ENCODE results near the gene RRBP1.

The RRBP1 gene

GRCh38 chr20:17613328-17614175 lies 68.5 kb downstream of the RRBP1 start:
- H3K79me2 ChIP-seq (ENCODE audit: low read length): no peaks in the 10 kb centered on the region
- peaks cover 10% of the 10 kb centered on the region for H3K36me3 ChIP-seq (replicated peaks; ENCODE audit: low read depth, low read length)
- TF ChIP-seq, protein P1, sequence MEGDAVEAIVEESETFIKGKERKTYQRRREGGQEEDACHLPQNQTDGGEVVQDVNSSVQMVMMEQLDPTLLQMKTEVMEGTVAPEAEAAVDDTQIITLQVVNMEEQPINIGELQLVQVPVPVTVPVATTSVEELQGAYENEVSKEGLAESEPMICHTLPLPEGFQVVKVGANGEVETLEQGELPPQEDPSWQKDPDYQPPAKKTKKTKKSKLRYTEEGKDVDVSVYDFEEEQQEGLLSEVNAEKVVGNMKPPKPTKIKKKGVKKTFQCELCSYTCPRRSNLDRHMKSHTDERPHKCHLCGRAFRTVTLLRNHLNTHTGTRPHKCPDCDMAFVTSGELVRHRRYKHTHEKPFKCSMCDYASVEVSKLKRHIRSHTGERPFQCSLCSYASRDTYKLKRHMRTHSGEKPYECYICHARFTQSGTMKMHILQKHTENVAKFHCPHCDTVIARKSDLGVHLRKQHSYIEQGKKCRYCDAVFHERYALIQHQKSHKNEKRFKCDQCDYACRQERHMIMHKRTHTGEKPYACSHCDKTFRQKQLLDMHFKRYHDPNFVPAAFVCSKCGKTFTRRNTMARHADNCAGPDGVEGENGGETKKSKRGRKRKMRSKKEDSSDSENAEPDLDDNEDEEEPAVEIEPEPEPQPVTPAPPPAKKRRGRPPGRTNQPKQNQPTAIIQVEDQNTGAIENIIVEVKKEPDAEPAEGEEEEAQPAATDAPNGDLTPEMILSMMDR (IDR thresholded peaks at IDR 0.05; ENCODE audit: low read depth, low read length): no peak
- TF ChIP-seq EZH2phosphoT487 (IDR thresholded peaks at IDR 0.05; ENCODE audit: low read depth): no peak
- no peak overlapping the region for H3K9ac ChIP-seq (ENCODE audit: low read length)
- H3K9me3 ChIP-seq (ENCODE audit: insufficient read depth, low read length): no peaks in the 10 kb centered on the region
- no peak overlapping the region for H3K27ac ChIP-seq (ENCODE audit: low read length)
- H3K27me3 ChIP-seq (ENCODE audit: low read depth, low read length): no peaks in the 10 kb centered on the region
- no peak overlapping the region for H3K4me2 ChIP-seq (ENCODE audit: low read length)
- peaks cover 25% of the 10 kb centered on the region for H4K20me1 ChIP-seq (ENCODE audit: insufficient read depth, low read length)
- H3K4me1 ChIP-seq (ENCODE audit: low read length): peaks cover 10% of the 10 kb centered on the region
- H2AFZ ChIP-seq (ENCODE audit: low read depth, low read length): no peak overlapping the region
- H3K4me3 ChIP-seq (ENCODE audit: low read length): no peak overlapping the region

- Histone ChIP-seq H3K9me3 (ENCODE audit: insufficient read depth, low read length) (no peaks in the 10 kb centered on the region), H3K4me2 (ENCODE audit: low read length) (no peak overlapping the region), H3K27ac (ENCODE audit: low read length) (no peak overlapping the region), H2AFZ (ENCODE audit: low read depth, low read length) (no peak overlapping the region), H4K20me1 (ENCODE audit: insufficient read depth, low read length) (peaks cover 28% of the 10 kb centered on the region), H3K36me3 (replicated peaks; ENCODE audit: low read depth, low read length) (peaks cover 12% of the 10 kb centered on the region), H3K27me3 (ENCODE audit: low read depth, low read length) (no peaks in the 10 kb centered on the region), H3K79me2 (ENCODE audit: low read length) (no peaks in the 10 kb centered on the region), H3K4me3 (ENCODE audit: low read length) (no peak overlapping the region), H3K4me1 (ENCODE audit: low read length) (peaks cover 10% of the 10 kb centered on the region), H3K9ac (ENCODE audit: low read length) (no peak overlapping the region)
- TF ChIP-seq, protein P1 (IDR thresholded peaks at IDR 0.05; ENCODE audit: low read depth, low read length): no peak
- no peak for TF ChIP-seq EZH2phosphoT487 (IDR thresholded peaks at IDR 0.05; ENCODE audit: low read depth)
Measured at GRCh38 chr20:17612992-17613327, 69.1 kb downstream of the RRBP1 start.

DNA sequence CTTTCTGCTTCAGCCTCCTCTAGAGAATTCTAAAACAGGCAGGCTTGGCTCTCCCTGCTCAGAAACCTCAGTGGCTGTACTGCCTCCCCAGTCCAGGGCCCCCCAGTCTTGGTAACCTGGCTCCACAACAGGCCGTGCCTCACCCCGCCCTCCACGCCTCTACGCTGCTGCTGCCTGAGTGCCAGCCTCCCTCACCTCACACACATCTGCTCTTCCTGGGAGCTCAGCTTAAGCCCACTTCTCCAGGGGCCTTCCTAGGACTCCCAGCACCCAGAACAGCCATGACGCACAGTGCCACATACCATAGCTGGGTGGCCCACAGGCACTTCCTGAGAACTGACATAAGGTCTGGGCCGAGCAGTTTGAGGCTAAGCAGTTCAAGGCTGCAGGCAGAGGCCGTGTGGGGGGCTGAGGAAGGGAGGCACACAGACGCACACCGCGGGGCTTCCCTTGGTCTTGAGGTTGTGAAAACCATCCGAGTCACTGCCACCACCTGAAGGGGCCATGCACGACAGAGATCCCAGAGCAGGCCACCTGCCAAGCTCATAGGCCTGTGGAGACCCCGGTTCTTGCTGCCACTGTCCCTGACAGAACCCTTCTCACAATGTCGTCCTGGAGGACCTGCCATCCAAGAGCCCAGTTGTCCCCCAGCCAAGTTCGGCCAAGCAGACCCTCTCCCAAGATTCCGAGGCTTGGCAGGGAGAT lies 69.6 kb downstream of the RRBP1 start:
- H3K9ac ChIP-seq (ENCODE audit: low read length): no peak overlapping the region
- no peak overlapping the region for H3K4me3 ChIP-seq (ENCODE audit: low read length)
- H2AFZ ChIP-seq (ENCODE audit: low read depth, low read length): no peak overlapping the region
- H3K36me3 ChIP-seq (replicated peaks; ENCODE audit: low read depth, low read length): peaks cover 17% of the 10 kb centered on the region
- H3K9me3 ChIP-seq (ENCODE audit: insufficient read depth, low read length): no peaks in the 10 kb centered on the region
- no peaks in the 10 kb centered on the region for H3K79me2 ChIP-seq (ENCODE audit: low read length)
- no peak overlapping the region for H3K4me2 ChIP-seq (ENCODE audit: low read length)
- no peaks in the 10 kb centered on the region for H3K27me3 ChIP-seq (ENCODE audit: low read depth, low read length)
- H3K27ac ChIP-seq (ENCODE audit: low read length): no peak overlapping the region
- TF ChIP-seq, protein P1 (IDR thresholded peaks at IDR 0.05; ENCODE audit: low read depth, low read length): no peak
- TF ChIP-seq EZH2phosphoT487 (IDR thresholded peaks at IDR 0.05; ENCODE audit: low read depth): no peak
- H3K4me1 ChIP-seq (ENCODE audit: low read length): peaks cover 6% of the 10 kb centered on the region
- H4K20me1 ChIP-seq (ENCODE audit: insufficient read depth, low read length): peaks cover 33% of the 10 kb centered on the region

- Histone ChIP-seq H3K4me1 (ENCODE audit: low read length) (no peaks in the 10 kb centered on the region), H3K79me2 (ENCODE audit: low read length) (no peaks in the 10 kb centered on the region), H4K20me1 (ENCODE audit: insufficient read depth, low read length) (peaks cover 29% of the 10 kb centered on the region), H2AFZ (ENCODE audit: low read depth, low read length) (no peak overlapping the region), H3K27me3 (ENCODE audit: low read depth, low read length) (no peaks in the 10 kb centered on the region), H3K4me3 (ENCODE audit: low read length) (no peak overlapping the region), H3K4me2 (ENCODE audit: low read length) (no peak overlapping the region), H3K36me3 (replicated peaks; ENCODE audit: low read depth, low read length) (peaks cover 19% of the 10 kb centered on the region), H3K9ac (ENCODE audit: low read length) (no peak overlapping the region), H3K9me3 (ENCODE audit: insufficient read depth, low read length) (no peaks in the 10 kb centered on the region), H3K27ac (ENCODE audit: low read length) (no peak overlapping the region)
- no peak for TF ChIP-seq EZH2phosphoT487 (IDR thresholded peaks at IDR 0.05; ENCODE audit: low read depth)
- TF ChIP-seq, protein P1 (IDR thresholded peaks at IDR 0.05; ENCODE audit: low read depth, low read length): peak; percentile 28
Measured at GRCh38 chr20:17611540-17612286, 70.3 kb downstream of the RRBP1 start.

All from OCI-LY3 (cell line).